Lung (tissue), 12 donors: ENCODE results near the gene FNDC10. TPM values are rescaled to one million over a fixed set of nuclear protein-coding genes. Genes with fewer than 3 reads are reported as not detected.
A peak's percentile ranks its signal among the peaks of the same experiment; 100 is the strongest.

ENCODE experiments used
- ATAC-seq: fragments of 200-7000 bp; cut with Tn5 transposase; one replicate; pipeline ENCODE4 v1.9.1; 2020; ENCODE audit warnings: moderate number of reproducible peaks; ENCODE audit not compliant: insufficient read depth, low FRiP score
- DNase-seq, 3 donors: peaks; one replicate each; pipeline ENCODE4 v3.0.0-alpha.2; 2013 to 2017
- H3K27ac ChIP-seq, 2 donors: one replicate each; pipeline ENCODE4 v1.5.1; 2013; ENCODE audit warnings: mild to moderate bottlenecking in 2 of 2, moderate library complexity in 2 of 2, control low read depth in 1 of 2, inconsistent platforms in 1 of 2, low read depth in 1 of 2, low read length in 1 of 2
- H3K27me3 ChIP-seq, 3 donors: one replicate each; pipeline ENCODE4 v1.5.1; 2013; ENCODE audit warnings: low read length in 2 of 3; ENCODE audit not compliant: control insufficient read depth in 3 of 3, insufficient read depth in 3 of 3
- H3K36me3 ChIP-seq, 4 donors: one replicate each; pipeline ENCODE4 v1.5.1; 2013; ENCODE audit warnings: low read length in 4 of 4, mild to moderate bottlenecking in 1 of 4, moderate library complexity in 1 of 4; ENCODE audit not compliant: control insufficient read depth in 4 of 4, insufficient read depth in 4 of 4
- H3K4me1 ChIP-seq, 5 donors: one replicate each; pipeline ENCODE4 v1.5.1; 2013; ENCODE audit warnings: low read length in 5 of 5, mild to moderate bottlenecking in 2 of 5, moderate library complexity in 1 of 5; ENCODE audit not compliant: control insufficient read depth in 5 of 5, insufficient read depth in 5 of 5
- H3K4me3 ChIP-seq: one replicate; pipeline ENCODE4 v1.5.1; 2013; ENCODE audit warnings: mild to moderate bottlenecking, control low read depth, moderate library complexity
- H3K9ac ChIP-seq, 2 donors: one replicate each; pipeline ENCODE4 v1.5.1; 2013; ENCODE audit warnings: low read length in 2 of 2, control low read depth in 1 of 2; ENCODE audit not compliant: insufficient read depth in 1 of 2
- H3K9me3 ChIP-seq, 4 donors: one replicate each; pipeline ENCODE4 v1.5.1; 2013; ENCODE audit warnings: low read length in 3 of 4, mild to moderate bottlenecking in 1 of 4, moderate library complexity in 1 of 4; ENCODE audit not compliant: control insufficient read depth in 4 of 4, insufficient read depth in 3 of 4
- CTCF ChIP-seq: IDR thresholded peaks from 2 replicates; pipeline ENCODE4 v1.5.1; 2012; ENCODE audit warnings: mild to moderate bottlenecking; ENCODE audit errors: control extremely low read depth, extremely low read depth
- WGBS, 2 donors: extraction: QIAGEN DNeasy Blood & Tissue Kit; methylation state at CpG; one replicate each; pipeline ENCODE4 v1.1.7; 2013; 5-methylcytosine and 5-hydroxymethylcytosine counted together
- polyA plus RNA-seq, 2 donors: library from polyadenylated mRNA; stranded (reverse); fragments of 200-250 nt; gene quantifications; one replicate each; pipeline ENCODE4 v1.2.1, GENCODE V29; 2013
- total RNA-seq, 2 donors: library from RNA; depleted of rRNA in 1 of 2; stranded (reverse); fragments of >200 nt in 1 of 2; gene quantifications; one replicate each; pipeline ENCODE4 v1.2.1, GENCODE V29; 2014 to 2021
- donor health status: control.
- donor health status: control.
- donor health status: Bipolar disorder and iron deficiency.
- donor health status: healthy.
- donor health status: DM: yes; HTN: yes; CAD: no.

Gene FNDC10
- total and polyA plus RNA-seq, 4 donors = 0.40 to 12.8 (median 6.6) TPM

GRCh38 chr1:1552263-1552639 is 47.7 kb downstream of the FNDC10 start:
- no peak overlapping the region for H3K4me3 ChIP-seq
- no peaks in the 10 kb centered on the region for H3K9me3 ChIP-seq
- ATAC-seq = no peak
- H3K27me3 ChIP-seq = no peaks in the 10 kb centered on the region
- no peak for TF ChIP-seq CTCF
- peaks cover 0 to 6% (median 0%) of the 10 kb centered on the region in 4 donors for H3K36me3 ChIP-seq
- no peak for DNase-seq
- WGBS, 2 donors = 87 to 89% methylated on average over 10 of the region's 10 CpGs
- H3K27ac ChIP-seq = no peak overlapping the region
- H3K4me1 ChIP-seq = peaks cover 0 to 6% (median 0%) of the 10 kb centered on the region in 5 donors
- no peak overlapping the region for H3K9ac ChIP-seq

GRCh38 chr1:1551524-1552262 is 48.2 kb downstream of the FNDC10 start:
- ATAC-seq (no peak), DNase-seq (no peak)
- Histone ChIP-seq H3K9ac (no peak overlapping the region), H3K36me3 (peaks cover 0 to 6% (median 0%) of the 10 kb centered on the region in 4 donors), H3K4me3 (no peak overlapping the region), H3K4me1 (peaks cover 0 to 6% (median 0%) of the 10 kb centered on the region in 5 donors), H3K27ac (no peak overlapping the region), H3K27me3 (no peaks in the 10 kb centered on the region), H3K9me3 (no peaks in the 10 kb centered on the region)
- WGBS, 2 donors = 91 to 92% methylated on average over 33 of the region's 33 CpGs
- TF ChIP-seq CTCF = no peak

- no peak overlapping the region for H3K4me3 ChIP-seq
- H3K36me3 ChIP-seq = peaks cover 0 to 4% (median 0%) of the 10 kb centered on the region in 4 donors
- no peak for TF ChIP-seq CTCF
- ATAC-seq (no peak), DNase-seq (peak; percentile 29 to 43 (median 39))
- peaks cover 0 to 6% (median 0%) of the 10 kb centered on the region in 5 donors for H3K4me1 ChIP-seq
- no peak overlapping the region for H3K27ac ChIP-seq
- H3K27me3 ChIP-seq = no peaks in the 10 kb centered on the region
- H3K9ac ChIP-seq = no peak overlapping the region
- no peaks in the 10 kb centered on the region for H3K9me3 ChIP-seq
- 80 to 83% methylated on average over 14 to 15 of the region's 15 CpGs for WGBS, 2 donors
Measured at GRCh38 chr1:1550591-1551432, 49.1 kb downstream of the FNDC10 start.
